Fibroblast of lung (primary cell): ENCODE data around the gene ZNF273. TPM values are rescaled to one million over a fixed set of nuclear protein-coding genes. Genes with fewer than 3 reads are reported as not detected.
"Not testable (repeated sequence)": the region's sequence is repeated elsewhere in the genome, so short reads cannot be mapped to it uniquely, and the experiment has no call there.

ENCODE experiments used
- DNase-seq, 2 donors: peaks; one replicate each; pipeline versions ENCODE4 v3.0.0 to v3.0.0-alpha.2; 2010; ENCODE audit warnings: low read depth in 2 of 2
- H2AFZ ChIP-seq: 2 replicates; pipeline ENCODE4 v1.5.1; 2012; ENCODE audit warnings: low read length, control low read depth, inconsistent platforms
- H3K27ac ChIP-seq: 2 replicates; pipeline ENCODE4 v1.5.1; 2011; ENCODE audit warnings: low read length, control low read depth; ENCODE audit not compliant: insufficient read depth
- H3K27me3 ChIP-seq: 2 replicates; pipeline ENCODE4 v1.5.1; 2011; ENCODE audit warnings: mild to moderate bottlenecking, low read length; ENCODE audit not compliant: control insufficient read depth, insufficient read depth
- H3K36me3 ChIP-seq: 2 replicates; pipeline ENCODE4 v1.5.1; 2011; ENCODE audit warnings: low read length; ENCODE audit not compliant: control insufficient read depth, insufficient read depth
- H3K4me1 ChIP-seq: 2 replicates; pipeline ENCODE4 v1.5.1; 2011; ENCODE audit warnings: low read length; ENCODE audit not compliant: control insufficient read depth, insufficient read depth; ENCODE audit errors: extremely low read depth
- H3K4me2 ChIP-seq: 2 replicates; pipeline ENCODE4 v1.5.1; 2011; ENCODE audit warnings: low read length, control low read depth; ENCODE audit not compliant: insufficient read depth; ENCODE audit errors: extremely low read depth
- H3K4me3 ChIP-seq, 4 experiments: fragments of 200-600 bp in 1 of 4; sonication (generic) in 1 of 4; replicated peaks in 1 of 4; 2 replicates each; pipeline ENCODE4 v1.5.1; 2011 to 2016; ENCODE audit warnings: low read length in 4 of 4, low read depth in 3 of 4, mild to moderate bottlenecking in 3 of 4, control low read depth in 2 of 4, inconsistent platforms in 1 of 4, mixed read lengths in 1 of 4; ENCODE audit not compliant: insufficient read depth in 1 of 4; ENCODE audit errors: control extremely low read depth in 1 of 4
- H3K79me2 ChIP-seq: 2 replicates; pipeline ENCODE4 v1.5.1; 2012; ENCODE audit warnings: mild to moderate bottlenecking, low read length, inconsistent platforms; ENCODE audit not compliant: control insufficient read depth, insufficient read depth
- H3K9ac ChIP-seq: 2 replicates; pipeline ENCODE4 v1.5.1; 2011; ENCODE audit warnings: mild to moderate bottlenecking, low read length, control low read depth; ENCODE audit not compliant: insufficient read depth
- H3K9me3 ChIP-seq: 2 replicates; pipeline ENCODE4 v1.5.1; 2012; ENCODE audit warnings: low read depth, low read length; ENCODE audit not compliant: control insufficient read depth, insufficient read depth
- H4K20me1 ChIP-seq: 2 replicates; pipeline ENCODE4 v1.5.1; 2011; ENCODE audit warnings: low read length; ENCODE audit not compliant: control insufficient read depth, insufficient read depth; ENCODE audit errors: extremely low read depth
- CTCF ChIP-seq, 2 donors: IDR thresholded peaks in 1 of 2; conservative IDR thresholded peaks in 1 of 2; 1 replicate in 1 of 2; 2 replicates in 1 of 2; pipeline ENCODE4 v1.5.1; 2011 to 2012; ENCODE audit warnings: low read length in 2 of 2, control low read depth in 1 of 2, inconsistent platforms in 1 of 2, low read depth in 1 of 2, mild to moderate bottlenecking in 1 of 2
- EZH2 ChIP-seq: IDR thresholded peaks from 2 replicates; pipeline ENCODE4 v1.5.1; 2012; ENCODE audit warnings: low read length, control low read depth, mild to moderate bottlenecking; ENCODE audit errors: missing control alignments
- polyA plus RNA-seq, 2 donors: library from polyadenylated mRNA; depleted of rRNA in 1 of 2; stranded (reverse) in 1 of 2; unstranded in 1 of 2; fragments of >200 nt; gene quantifications; 2 replicates each; pipeline ENCODE4 v1.2.1, GENCODE V29; 2011 to 2012; ENCODE audit warnings: missing spikeins in 1 of 2
- total RNA-seq: library from RNA; depleted of rRNA; stranded (reverse); fragments of >200 nt; gene quantifications from 2 replicates; pipeline ENCODE4 v1.2.1, GENCODE V29; 2014

Gene ZNF273
- total and polyA plus RNA-seq, 2 donors (not counting 1 experiment from before 2014, with no cell fraction given) = 2.1 to 3.1 TPM

DNA sequence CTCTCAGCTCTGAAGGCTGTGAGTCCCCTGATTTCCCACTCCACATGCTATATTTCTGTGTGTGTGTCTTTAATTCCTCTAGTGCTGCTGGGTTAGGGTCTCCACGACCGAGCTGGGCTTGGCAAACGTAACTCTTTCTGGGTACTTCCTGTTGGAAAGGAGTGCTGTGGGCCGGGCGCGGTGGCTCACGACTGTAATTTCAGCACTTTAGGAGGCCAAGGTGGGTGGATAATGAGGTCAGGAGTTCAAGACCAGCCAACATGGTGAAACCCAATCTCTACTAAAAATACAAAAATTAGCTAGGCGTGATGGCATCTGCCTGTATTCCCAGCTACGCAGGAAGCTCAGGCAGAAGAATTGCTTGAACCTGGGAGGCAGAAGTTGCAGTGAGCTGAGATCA is 47.6 kb downstream of the ZNF273 start:
- H3K27me3 ChIP-seq, H3K36me3 ChIP-seq, H3K4me1 ChIP-seq, H3K4me3 ChIP-seq, H3K9me3 ChIP-seq, H3K27ac ChIP-seq, H2AFZ ChIP-seq, DNase-seq, H4K20me1 ChIP-seq, H3K9ac ChIP-seq, H3K79me2 ChIP-seq, H3K4me2 ChIP-seq: not testable (repeated sequence)

GRCh38 chr7:64951250-64951848 is 48.3 kb downstream of the ZNF273 start:
- no peak overlapping the region for H3K27ac ChIP-seq
- H3K4me1 ChIP-seq = no peaks in the 10 kb centered on the region
- peak; percentile 68 to 81 for TF ChIP-seq CTCF (conservative IDR thresholded peaks at IDR 0.05 in 1 of 2, IDR thresholded peaks at IDR 0.05 in 1 of 2; ENCODE audit: low read depth in 1 of 2, low read length in 2 of 2)
- no peak for TF ChIP-seq EZH2
- peak; percentile 26 to 65 for DNase-seq
- no peaks in the 10 kb centered on the region for H3K79me2 ChIP-seq
- H3K9ac ChIP-seq = no peak overlapping the region
- peaks cover 7% of the 10 kb centered on the region for H3K27me3 ChIP-seq
- H3K36me3 ChIP-seq = no peaks in the 10 kb centered on the region
- no peak overlapping the region for H3K4me2 ChIP-seq
- H3K4me3 ChIP-seq = no peak overlapping the region
- H3K9me3 ChIP-seq = no peaks in the 10 kb centered on the region
- H2AFZ ChIP-seq = no peak overlapping the region
- no peaks in the 10 kb centered on the region for H4K20me1 ChIP-seq

DNA sequence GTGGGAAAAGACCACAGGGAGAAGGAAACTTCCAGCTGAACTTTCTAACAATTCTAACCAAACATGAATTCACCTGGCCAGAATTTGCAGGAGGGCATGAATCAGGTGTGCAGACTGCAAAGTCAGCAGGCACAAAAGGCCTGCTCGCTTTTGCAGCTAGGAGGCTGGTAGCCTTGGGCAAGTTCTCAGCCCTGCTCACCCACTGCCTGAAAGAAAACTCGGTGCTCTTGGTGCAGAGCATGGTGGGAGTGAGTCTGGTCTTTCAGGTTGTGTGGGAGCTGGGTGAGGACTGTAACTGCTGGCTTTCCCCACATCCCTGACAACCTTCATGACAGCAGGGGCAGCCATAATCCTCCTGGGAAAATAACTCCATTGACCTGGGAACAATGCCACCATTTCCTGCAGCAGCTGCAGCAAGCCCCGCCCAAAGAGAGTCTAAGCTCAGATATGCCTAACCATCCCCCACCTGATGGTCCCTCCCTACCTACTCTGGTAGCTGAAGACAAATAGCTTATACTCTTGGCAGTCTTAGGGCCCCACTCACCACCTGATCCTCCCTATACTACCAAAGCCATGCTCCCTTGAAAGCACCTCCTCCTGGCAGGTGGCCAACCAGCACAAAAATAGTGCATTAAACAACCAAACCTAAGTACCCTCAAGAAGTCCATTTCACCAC is 56.1 kb downstream of the ZNF273 start:
- Histone ChIP-seq H3K36me3 (no peaks in the 10 kb centered on the region), H3K9ac (no peak overlapping the region), H3K4me2 (no peak overlapping the region), H3K9me3 (no peaks in the 10 kb centered on the region), H3K27me3 (no peaks in the 10 kb centered on the region), H2AFZ (no peak overlapping the region), H3K4me1 (no peaks in the 10 kb centered on the region), H3K4me3 (no peak overlapping the region), H3K27ac (no peak overlapping the region), H4K20me1 (no peaks in the 10 kb centered on the region), H3K79me2 (no peaks in the 10 kb centered on the region)
- no peak for DNase-seq
- TF ChIP-seq CTCF (conservative IDR thresholded peaks at IDR 0.05 in 1 of 2, IDR thresholded peaks at IDR 0.05 in 1 of 2; ENCODE audit: low read depth in 1 of 2, low read length in 2 of 2) (no peak), EZH2 (no peak)
